HG03571 (cell line): ENCODE measurements around the gene NCR3LG1.
A peak's percentile ranks its signal among the peaks of the same experiment; 100 is the strongest.

Experiments used
- ATAC-seq: cut with Tn5 transposase; IDR thresholded peaks from one replicate; pipeline ENCODE4 v1.9.1; 2021; ENCODE audit not compliant: unreplicated experiment

Gene NCR3LG1

GRCh38 chr11:17369684-17370243 is 18.2 kb downstream of the NCR3LG1 start:
- no peak for ATAC-seq

- ATAC-seq, result no peak
Observed at GRCh38 chr11:17371614-17372013, 20.0 kb downstream of the NCR3LG1 start.

GRCh38 chr11:17375547-17375946 is 23.9 kb downstream of the NCR3LG1 start:
- ATAC-seq, result no peak

- ATAC-seq, result no peak
Observed at GRCh38 chr11:17376493-17376892, 24.9 kb downstream of the NCR3LG1 start.

DNA sequence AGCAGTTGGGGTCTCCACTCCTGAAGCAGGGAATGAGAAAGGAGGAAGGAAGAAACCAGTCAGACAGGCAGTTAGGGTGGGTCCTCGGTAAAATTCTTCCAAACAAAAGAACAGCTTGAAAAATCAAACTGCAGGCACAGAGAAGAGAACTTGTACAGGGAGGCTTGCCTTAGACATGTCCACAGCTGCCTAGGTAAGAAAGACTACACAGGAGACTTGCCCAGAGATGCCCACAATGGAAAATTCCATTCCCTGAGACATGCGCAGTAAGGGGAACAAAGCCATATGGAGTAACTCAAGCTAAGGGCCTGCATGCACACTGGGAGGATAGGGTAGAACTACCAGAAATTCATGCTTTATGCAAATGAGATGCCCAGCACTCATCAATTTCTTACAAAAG is 27.1 kb downstream of the NCR3LG1 start:
- no peak for ATAC-seq

DNA sequence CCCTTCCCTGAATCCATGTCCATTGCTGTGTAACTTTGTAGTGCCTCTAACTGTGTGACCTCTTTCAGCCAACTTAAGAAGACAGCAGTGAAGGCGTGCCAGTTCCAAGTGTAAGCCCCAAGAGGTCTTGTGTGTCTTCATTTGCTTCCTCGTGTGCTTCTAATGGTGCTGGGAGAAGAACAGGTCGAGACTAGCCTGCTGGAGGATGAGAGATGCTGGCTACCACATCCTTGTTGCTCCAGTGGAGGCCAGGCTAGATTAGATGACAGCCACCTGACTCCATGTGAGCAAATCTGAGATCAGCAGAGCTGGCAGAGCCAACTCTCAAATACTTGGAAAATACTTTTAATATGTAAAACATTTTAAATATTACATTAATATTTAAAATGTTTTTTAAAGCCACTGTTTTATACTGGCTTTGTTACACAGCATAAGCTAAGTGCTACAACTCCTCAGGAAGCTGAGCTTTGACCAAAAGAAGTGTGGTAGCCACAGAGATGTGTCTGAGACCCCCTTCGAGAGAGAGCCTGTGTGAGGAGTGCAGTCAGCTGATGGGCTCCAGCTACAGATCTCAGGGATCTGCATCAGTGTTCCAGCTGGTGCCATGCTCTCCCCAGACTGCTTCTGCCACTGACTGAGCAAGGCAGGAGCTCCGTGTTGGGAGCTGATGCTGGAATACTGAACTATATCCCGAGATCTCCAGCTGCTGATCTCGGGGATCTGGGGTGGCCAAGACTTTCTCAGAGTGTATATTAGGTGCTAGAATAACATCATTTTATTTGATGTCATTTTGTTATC is 28.0 kb downstream of the NCR3LG1 start:
- ATAC-seq, result no peak

DNA sequence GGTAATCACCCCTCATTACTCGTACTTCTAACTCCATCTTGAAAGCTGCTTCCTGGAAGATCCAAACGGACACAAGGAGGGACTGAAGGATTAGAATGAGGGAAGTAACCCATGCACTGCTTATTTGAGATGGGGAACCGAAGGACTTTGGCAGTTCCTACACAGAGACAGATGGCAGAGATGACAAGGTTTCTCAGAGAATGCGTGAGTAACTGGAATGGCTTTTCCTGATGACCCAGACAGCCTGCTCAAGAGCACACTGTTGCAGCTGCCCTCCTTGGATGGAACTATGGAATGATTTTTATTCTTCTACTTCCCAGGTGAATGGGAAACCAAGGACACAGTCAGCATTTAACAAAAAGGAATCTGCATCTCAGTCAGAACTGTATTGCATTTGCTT is 29.6 kb downstream of the NCR3LG1 start:
- ATAC-seq, result no peak

GRCh38 chr11:17382046-17382728 is 30.6 kb downstream of the NCR3LG1 start:
- ATAC-seq, result no peak

DNA sequence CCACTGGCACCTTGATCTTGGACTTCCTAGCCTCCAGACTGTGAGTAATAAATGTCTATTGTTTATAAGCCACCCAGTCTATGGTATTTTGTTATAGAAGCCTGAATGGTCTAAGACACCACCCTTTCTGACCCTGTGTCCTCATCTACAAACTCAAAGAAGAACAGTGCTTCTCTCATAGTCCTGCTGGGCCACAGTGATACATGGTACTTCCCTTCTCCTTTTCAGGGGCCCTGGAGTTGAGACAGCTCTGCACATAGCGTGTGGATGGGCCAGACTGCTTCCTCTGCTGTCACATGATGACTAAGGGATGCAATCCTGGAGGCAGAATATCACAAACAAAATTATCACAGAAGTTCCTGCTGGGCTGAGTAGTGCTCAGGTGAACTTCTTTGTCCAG is 31.9 kb downstream of the NCR3LG1 start:
- ATAC-seq, result no peak

GRCh38 chr11:17384002-17384511 is 32.5 kb downstream of the NCR3LG1 start:
- peak; percentile 49 for ATAC-seq

DNA sequence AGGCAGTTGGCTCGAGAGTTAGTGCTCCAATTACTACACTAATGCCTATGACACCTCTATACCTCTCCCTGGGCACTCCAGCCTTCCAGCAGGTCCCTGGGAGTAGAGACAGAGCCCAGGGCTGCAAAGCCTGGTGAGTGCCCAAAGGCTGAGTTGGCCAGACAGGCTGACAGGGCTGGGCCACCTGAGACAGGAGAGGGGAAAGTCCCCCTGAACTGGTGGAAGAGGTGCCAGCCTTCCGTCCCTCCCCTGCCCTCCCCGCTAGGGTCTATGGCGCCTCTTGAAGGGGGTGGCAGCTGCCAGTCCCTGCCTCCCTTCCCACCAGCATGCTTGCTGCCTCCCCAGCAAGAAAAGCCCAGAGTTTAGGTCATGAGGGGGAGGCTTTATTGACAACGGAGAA is 33.9 kb downstream of the NCR3LG1 start:
- no peak for ATAC-seq

GRCh38 chr11:17385926-17386325 is 34.3 kb downstream of the NCR3LG1 start:
- no peak for ATAC-seq

DNA sequence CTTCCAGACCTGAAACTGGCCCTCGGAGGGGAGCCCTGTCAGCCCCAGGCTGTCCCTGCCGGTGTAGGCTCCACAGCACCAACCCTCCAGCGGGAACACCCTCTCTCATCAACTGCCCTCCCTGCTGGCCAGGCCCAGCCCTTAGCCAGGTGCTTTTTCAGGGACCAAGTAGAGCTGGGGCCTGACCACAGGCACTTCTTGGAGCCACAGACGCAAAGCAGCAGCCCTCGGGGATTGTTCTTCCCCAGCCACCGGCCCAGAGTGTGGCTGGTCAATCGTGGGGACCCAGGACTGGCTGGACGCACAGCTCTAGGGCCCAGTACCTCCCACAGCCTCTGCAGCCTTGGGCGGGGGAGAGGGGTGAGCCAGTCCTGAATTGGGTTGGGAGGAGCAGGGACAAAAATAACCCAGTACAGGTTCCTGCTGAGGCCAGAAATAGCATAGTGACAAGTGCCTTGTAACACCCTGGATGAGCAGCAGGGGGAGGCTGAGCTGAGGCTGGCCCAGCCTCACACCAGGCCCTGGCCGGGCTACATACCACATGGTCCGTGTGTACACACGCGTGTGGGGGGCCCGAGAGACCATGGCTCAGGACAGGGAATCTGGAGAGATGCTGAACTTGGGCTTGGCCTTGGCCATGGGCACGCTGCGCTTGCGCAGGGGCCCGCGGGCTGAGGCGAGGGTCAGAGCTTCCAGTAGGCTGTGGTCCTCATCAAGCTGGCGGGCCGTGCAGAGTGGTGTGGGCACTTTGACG is 34.9 kb downstream of the NCR3LG1 start:
- no peak for ATAC-seq

DNA sequence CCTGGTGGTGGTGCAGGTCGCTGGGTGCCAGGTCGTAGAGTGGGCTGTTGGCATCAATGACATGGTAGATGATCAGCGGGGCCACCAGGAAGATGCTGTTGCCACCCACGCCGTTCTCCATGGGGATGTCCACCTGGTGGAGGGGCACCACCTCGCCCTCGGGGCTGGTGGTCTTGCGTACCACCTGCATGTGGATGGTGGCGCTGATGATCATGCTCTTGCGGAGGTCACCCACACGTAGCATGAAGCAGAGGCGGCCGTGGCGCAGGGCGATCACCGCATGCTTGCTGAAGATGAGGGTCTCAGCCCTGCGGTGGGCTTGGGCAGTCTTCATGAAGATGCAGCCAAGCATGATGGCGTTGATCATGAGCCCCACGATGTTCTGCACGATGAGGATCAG is 35.7 kb downstream of the NCR3LG1 start:
- ATAC-seq, result no peak

- no peak for ATAC-seq
Observed at GRCh38 chr11:17387811-17388210, 36.2 kb downstream of the NCR3LG1 start.

DNA sequence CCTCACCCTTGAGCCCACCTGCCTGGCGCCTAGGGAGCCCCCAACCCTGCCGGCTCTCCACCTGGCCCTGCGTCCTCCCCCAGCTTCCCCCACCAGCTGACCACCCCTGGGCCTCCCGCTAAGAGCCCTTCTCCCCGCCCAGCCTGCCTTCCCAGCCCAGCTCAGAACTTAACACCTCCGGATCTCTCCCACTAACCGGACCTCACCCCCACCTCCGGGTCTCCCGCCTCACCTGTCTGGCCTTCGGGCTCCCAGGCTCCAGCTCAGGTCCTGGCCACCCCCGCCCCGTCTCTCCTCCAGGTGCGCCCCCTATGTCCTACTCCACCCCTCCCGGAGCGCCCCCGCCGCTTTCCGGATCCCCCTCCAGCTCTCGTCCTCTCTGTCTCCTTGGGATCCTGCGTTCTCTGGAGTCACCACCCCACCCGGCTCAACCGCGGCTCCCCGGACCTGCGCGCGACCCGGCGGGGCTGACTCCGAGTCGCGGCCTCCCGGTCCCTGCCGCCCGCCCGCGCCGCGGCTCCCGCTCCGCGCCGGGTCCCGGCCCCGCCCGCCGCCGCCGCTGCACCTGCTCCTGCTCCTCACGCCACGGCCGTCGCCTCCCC is 37.1 kb downstream of the NCR3LG1 start, which contains the start of gene KCNJ11:
Gene KCNJ11, minus strand, starts transcription at position 51 of the 602 bp plus-strand sequence. CDS start 568 bp downstream, outside the sequence.
- peak; percentile 23 for ATAC-seq

- ATAC-seq, result peak; percentile 52
Observed at GRCh38 chr11:17389211-17389956, 37.8 kb downstream of the NCR3LG1 start.

GRCh38 chr11:17389957-17390649 is 38.5 kb downstream of the NCR3LG1 start:
- no peak for ATAC-seq
